GM18508 (cell line): Measurements from ENCODE around the gene NLGN4Y.

ENCODE experiments used
- ATAC-seq: cut with Tn5 transposase; IDR thresholded peaks from one replicate; pipeline ENCODE4 v1.9.1; 2021; ENCODE audit warnings: moderate number of reproducible peaks; ENCODE audit not compliant: insufficient read depth, unreplicated experiment

NLGN4Y gene

GRCh38 chrY:14524272-14525231 is at the start of gene NLGN4Y:
NLGN4Y (plus strand) TSS chrY:14524529; CDS start chrY:14622120, 97,591 bp downstream.
- ATAC-seq = no peak

GRCh38 chrY:14485935-14486334 is 38.4 kb upstream of the NLGN4Y start:
- ATAC-seq = no peak

DNA sequence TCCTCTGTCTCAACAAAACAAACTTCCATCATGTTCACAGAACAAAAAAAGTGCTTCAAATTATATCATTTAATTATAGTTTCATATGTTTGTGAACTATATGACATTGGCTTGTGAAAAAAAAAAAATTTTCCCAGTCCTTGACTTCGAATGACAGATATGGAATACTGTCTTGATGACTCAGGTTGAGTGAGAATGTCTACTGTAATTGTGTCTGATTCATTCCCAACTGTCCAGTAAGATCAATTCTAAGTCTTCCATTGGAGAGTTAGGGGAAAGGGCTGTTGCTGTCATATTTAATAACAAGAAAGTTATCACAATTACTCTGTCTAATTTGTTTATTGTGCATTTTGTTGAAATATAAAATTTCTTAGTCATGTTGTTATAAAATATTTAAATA is 34.1 kb upstream of the NLGN4Y start:
- ATAC-seq = no peak

GRCh38 chrY:14498071-14498470 is 26.3 kb upstream of the NLGN4Y start:
- no peak for ATAC-seq

GRCh38 chrY:14504592-14504991 is 19.7 kb upstream of the NLGN4Y start:
- no peak for ATAC-seq

DNA sequence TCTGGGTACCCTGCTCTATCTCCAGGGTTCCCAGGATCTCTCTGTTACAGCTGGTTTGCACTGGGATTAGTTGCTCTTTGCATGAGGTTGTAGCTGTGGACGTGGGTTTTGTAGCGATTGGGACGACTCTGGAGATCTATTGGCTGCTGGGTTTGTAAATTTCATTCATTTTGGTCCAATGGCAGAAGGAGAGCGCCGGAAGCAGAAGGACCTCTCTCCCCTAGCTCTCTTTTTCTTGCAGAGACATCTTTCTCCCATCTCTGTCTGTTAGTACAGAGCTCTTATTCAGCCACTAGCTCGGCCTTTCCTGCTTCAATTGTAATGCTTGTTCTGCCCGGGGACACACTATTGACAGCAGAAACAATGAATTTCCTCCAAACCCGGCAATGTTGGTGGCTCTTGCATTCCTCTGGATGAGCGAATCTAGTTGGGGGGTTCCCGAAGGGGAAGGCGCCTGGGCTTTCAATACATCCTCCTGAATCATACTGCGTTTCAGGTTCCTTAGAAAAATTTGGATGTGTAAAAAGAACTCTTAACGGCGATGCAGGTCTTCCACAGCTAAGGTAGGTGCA is 1.9 kb upstream of the NLGN4Y start:
- ATAC-seq = no peak

DNA sequence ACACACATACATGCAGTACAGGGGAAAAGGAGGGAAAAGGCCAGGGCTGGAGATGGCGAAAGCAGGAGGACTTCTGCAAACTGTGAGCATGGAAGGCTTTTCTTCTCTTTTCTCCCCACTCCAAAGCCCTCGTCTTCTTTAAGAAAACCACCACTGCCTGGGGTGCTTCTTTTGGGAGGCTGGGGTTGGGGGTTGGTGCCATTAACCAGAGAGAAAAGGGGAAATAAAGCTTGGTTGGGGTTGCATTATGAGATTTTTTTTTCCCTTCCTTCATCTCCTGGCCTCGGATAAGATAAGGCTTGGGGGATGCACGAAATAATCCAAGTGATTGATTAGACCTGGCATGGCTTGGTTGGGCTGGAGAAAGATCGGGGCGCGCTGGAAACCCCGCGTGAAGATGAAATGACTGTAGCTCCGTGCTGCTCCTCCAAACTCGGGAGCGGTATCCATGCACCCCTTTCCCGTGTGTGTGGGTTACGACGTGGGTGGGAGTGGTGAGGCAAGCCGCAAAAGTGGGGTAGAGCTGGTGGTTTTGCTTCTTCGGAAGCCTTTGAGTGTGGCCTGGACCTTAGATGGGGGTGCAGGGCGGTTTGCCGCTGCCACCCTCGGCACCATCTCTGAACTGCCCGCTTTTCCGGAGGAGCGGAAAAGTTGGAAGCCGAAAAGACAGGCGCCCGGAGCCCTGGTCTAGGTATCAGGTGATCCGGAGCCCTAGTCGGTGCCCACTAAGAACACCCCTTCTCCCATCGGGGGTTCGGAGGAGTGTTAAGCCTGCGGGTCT is 648 bp upstream of the NLGN4Y start:
- no peak for ATAC-seq

DNA sequence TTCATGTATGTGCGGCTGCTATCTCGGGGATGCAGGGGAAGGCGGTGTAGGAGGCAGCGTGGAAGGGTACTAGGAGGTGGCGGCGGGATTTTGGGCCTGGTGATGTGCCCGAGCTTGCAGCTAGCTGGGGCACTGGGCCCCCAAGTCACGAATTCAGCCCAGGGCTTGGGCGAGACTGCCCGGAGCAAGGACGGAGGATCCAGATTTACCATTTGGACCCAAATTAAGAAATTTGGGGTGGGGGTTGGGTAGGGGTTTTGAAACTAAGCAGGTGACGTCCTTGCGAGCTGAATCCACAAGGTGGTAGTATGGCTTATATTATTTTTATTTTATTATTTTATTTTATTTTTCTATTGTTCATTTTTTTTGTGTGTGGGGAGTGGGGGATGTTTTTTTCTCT is 986 bp downstream of the NLGN4Y start:
- no peak for ATAC-seq

GRCh38 chrY:14528361-14528760 is 4.0 kb downstream of the NLGN4Y start:
- ATAC-seq = no peak

DNA sequence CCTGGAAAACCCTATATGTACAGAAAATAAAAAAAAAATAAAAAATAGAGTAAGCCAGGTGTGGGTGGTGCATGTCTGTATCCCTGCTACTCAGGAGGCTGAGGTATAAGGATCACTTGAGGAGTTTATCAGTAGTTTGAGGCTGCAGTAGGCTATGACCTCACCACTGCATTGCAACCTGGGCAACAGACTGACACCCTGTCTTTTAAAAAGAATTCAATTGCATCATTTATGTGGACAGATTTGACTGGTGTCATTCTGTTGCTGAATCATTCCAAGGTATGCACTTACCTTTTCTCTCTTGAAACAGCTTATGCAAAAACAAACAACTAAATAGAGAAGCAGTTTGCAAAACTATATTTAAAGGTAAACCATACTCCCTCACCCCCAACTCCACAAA is 12.4 kb downstream of the NLGN4Y start:
- no peak for ATAC-seq

- ATAC-seq = no peak
These were observed 19.2 kb downstream of the NLGN4Y start for GRCh38 chrY:14543506-14543905.

DNA sequence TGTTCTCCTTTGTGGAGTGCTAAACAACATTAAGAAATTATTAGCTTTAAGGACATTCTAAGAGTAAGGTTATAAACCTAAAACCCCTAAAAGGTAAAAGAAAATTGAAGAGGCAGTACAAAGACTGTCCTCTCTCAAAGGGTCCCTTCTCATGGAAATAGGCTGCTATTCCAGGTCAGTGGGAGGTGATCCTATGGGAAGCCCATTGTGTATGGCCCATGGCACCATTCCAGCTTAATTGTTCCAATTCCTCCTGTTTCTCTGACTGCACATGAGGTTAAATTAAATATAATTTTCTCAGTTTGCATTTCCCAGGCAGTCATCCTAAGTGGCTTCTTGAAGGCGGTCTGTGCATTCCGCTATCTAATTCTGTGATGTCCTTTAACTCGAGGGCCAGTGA is 57.0 kb downstream of the NLGN4Y start:
- ATAC-seq = no peak

DNA sequence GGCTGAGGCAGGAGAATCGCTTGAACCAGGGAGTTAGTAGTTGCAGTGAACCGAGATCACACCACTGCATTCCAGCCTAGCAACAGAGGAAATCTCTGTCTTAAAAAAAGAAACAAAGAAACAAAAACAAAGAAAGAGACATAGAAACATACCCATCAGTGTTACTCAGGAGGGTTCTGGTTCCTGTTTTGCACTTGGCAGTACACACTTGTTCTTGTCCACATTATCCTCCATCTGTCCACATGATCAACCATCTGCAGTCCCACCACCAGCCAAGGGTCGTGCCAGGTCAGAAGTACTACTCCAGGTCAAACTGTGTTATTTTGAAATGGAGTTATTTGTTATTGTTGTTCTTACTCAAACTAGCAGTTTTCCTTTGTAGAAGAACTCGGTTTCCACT is 62.4 kb downstream of the NLGN4Y start:
- no peak for ATAC-seq

DNA sequence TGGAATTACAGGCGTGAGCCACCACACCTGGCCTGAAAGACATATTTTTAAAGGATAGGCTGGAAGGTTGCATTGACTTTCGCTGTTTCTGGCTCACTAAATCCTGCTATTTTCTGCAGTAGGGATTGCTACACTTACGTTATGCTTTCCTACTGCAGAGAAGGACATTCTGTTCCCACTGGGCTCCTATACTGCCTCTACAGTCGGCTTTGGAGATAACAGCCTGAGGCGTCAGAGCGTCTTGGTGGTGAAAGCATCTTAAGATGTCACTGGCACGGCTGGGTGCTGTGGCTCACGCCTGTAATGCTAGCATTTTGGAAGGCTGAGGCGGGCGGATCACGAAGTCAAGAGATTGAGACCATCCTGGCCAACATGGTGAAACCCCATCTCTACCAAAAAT is 77.0 kb downstream of the NLGN4Y start:
- ATAC-seq = no peak

DNA sequence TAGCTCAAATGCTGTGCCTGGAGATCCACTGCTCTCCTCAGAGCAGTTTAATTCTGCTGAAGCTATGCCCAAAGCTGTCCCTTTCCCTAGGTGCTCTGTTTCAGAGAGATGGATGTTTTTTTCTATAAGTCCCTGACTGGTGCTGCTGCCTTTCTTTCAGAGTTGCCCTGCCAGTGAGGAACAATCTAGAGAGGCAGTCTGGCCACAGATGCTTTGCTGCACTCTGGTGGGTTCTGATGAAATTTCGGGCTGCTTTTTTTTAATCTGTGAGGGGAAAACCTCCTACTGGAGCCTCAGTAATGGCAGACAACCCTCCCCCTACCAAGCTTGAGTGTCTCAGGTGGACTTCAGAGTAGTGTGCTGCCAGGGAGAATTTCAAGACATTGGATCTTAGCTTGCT is 93.3 kb downstream of the NLGN4Y start:
- ATAC-seq = no peak

GRCh38 chrY:14618513-14618912 is 94.2 kb downstream of the NLGN4Y start:
- ATAC-seq = no peak

DNA sequence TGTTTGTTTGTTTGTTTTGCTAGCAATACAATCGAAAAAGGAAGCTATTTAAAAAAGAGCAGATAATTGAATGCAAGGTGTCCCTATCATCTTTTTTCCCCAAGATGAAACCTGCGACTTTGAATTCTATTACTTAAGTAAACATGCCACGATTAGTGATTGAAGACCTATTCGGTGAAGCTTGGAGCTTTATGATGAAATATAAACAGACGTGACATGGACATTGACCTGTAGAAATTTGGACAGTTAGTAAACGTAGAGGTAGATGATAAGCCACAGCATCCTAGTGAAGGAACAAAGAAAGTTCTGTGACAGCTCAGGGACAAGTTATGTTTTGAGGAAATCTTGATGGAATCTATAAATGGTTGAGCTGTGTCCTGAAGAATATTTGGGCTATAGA is 103.9 kb downstream of the NLGN4Y start:
- no peak for ATAC-seq

DNA sequence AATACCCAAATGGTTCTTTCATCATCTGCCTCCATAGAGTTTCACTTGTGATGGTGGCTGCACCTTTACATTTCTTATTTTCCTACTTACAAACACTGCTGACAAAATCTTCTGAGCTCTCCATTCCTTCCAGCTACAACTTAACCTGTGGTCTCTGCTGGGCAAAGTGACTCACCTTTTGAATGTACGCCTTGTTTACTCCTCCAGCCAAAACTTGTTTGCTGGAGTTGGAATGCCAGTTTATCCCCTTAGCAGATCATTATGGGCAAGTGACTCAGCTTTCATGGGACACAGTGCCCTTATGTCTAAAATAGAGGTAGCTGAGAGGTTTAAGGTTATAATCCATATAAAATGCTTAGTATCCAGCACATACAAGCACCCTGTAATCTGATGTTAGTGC is 107.3 kb downstream of the NLGN4Y start:
- ATAC-seq = no peak

DNA sequence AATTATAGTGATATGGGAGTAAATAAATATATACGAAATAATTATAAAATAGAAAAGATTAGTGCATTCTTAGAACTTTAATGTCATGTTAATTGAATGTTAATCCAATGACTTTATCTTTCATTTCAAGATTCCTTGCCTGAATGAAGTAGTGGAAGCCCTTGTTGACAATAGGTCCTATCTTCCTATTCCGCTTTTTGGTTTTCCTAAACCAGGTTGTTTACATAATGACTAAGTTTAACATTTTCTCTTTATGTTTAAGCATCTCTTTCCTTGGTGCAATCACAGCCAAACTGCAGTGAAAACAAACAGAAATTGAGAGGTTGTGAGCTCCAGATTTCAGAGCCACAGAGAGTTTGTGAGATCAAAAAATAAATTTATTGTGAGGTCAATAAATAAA is 109.4 kb downstream of the NLGN4Y start:
- no peak for ATAC-seq

DNA sequence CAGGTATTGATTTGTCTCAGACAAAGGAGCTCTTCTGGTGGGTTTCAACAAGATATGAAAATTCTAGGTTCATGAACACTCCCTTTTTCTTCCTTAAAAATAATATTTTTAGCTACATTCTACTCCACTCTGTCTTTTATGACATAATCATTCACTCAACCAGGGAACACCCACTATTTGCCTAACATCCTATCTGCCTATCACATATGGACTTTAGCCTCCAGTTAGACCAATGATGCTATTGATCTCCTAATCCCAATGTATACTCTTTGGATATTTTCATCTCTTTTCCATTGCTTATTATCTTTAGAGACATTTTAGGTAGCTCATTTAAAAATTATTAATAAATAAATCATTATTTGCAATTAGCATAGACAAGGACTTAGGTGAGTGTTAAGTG is 110.6 kb downstream of the NLGN4Y start:
- no peak for ATAC-seq

- ATAC-seq = no peak
These were observed 113.2 kb downstream of the NLGN4Y start for GRCh38 chrY:14637551-14637950.
